ENCODE measurements around the gene FASTKD3.
A peak's percentile ranks its signal among the peaks of the same experiment; 100 is the strongest.

The FASTKD3 gene

GRCh38 chr5:7881091-7881490 is 12.3 kb upstream of the FASTKD3 start:
- DNase-seq: no peak

GRCh38 chr5:7878381-7878873 is 9.6 kb upstream of the FASTKD3 start:
- DNase-seq: no peak

GRCh38 chr5:7877851-7878250 is 9.0 kb upstream of the FASTKD3 start:
- DNase-seq: no peak

- DNase-seq: no peak
These were observed 8.0 kb upstream of the FASTKD3 start for GRCh38 chr5:7876867-7877266.

GRCh38 chr5:7875151-7875550 is 6.3 kb upstream of the FASTKD3 start:
- DNase-seq: no peak

GRCh38 chr5:7874639-7875038 is 5.8 kb upstream of the FASTKD3 start:
- no peak for DNase-seq

GRCh38 chr5:7873216-7873615 is 4.4 kb upstream of the FASTKD3 start:
- DNase-seq: no peak

GRCh38 chr5:7872517-7873130 is 3.8 kb upstream of the FASTKD3 start:
- no peak for DNase-seq

GRCh38 chr5:7871653-7872052 is 2.8 kb upstream of the FASTKD3 start:
- no peak for DNase-seq

- DNase-seq: no peak
These were observed 774 bp upstream of the FASTKD3 start for GRCh38 chr5:7869474-7870136.

GRCh38 chr5:7868427-7868772 is 431 bp downstream of the FASTKD3 start:
- DNase-seq: no peak

- no peak for DNase-seq
These were observed 1.6 kb downstream of the FASTKD3 start for GRCh38 chr5:7867260-7867659.

- DNase-seq: no peak
These were observed 2.6 kb downstream of the FASTKD3 start for GRCh38 chr5:7866196-7866595.

- DNase-seq: no peak
These were observed 10.8 kb downstream of the FASTKD3 start for GRCh38 chr5:7857926-7858632.

GRCh38 chr5:7857361-7857760 is 11.5 kb downstream of the FASTKD3 start:
- DNase-seq: no peak

GRCh38 chr5:7856855-7857254 is 12.0 kb downstream of the FASTKD3 start:
- peak; percentile 53 to 78 for DNase-seq

GRCh38 chr5:7855611-7856010 is 13.2 kb downstream of the FASTKD3 start:
- no peak for DNase-seq

GRCh38 chr5:7852988-7853387 is 15.8 kb downstream of the FASTKD3 start:
- DNase-seq: no peak

GRCh38 chr5:7852542-7852941 is 16.3 kb downstream of the FASTKD3 start:
- no peak for DNase-seq

GRCh38 chr5:7851617-7852289 is 17.1 kb downstream of the FASTKD3 start:
- no peak for DNase-seq

GRCh38 chr5:7851240-7851592 is 17.6 kb downstream of the FASTKD3 start:
- DNase-seq: no peak

GRCh38 chr5:7850395-7851239 is 18.2 kb downstream of the FASTKD3 start, which contains the start of gene CFAP90:
Gene CFAP90 (minus strand): TSS chr5:7851133. CDS start chr5:7851021, 112 bp downstream.
- DNase-seq: no peak

Data from hippocampal formation (tissue), 2 donors.